Neural progenitor cell (in vitro differentiated cells): ENCODE results near the gene PARP14. TPM values are rescaled to one million over a fixed set of nuclear protein-coding genes. Genes with fewer than 3 reads are reported as not detected.

ENCODE experiments used
- DNase-seq: peaks from one replicate; pipeline ENCODE4 v3.0.0-alpha.2; 2016; ENCODE audit warnings: low spot score
- H2AFZ ChIP-seq: fragments of 200-600 bp; sonication (generic); replicated peaks from 2 replicates; pipeline ENCODE4 v1.6.1; 2016; ENCODE audit warnings: antibody characterized with exemption
- H3F3A ChIP-seq: fragments of 200-600 bp; sonication (generic); 2 replicates; pipeline ENCODE4 v1.6.1; 2016; ENCODE audit warnings: antibody characterized with exemption, low read depth
- H3K27ac ChIP-seq: fragments of 200-600 bp; sonication (generic); 2 replicates; pipeline ENCODE4 v1.5.1; 2016; ENCODE audit warnings: mild to moderate bottlenecking
- H3K27me3 ChIP-seq: fragments of 200-600 bp; sonication (generic); 2 replicates; pipeline ENCODE4 v1.6.1; 2016; ENCODE audit warnings: mild to moderate bottlenecking, moderate library complexity
- H3K36me3 ChIP-seq: fragments of 200-600 bp; sonication (generic); 2 replicates; pipeline ENCODE4 v1.5.1; 2016
- H3K4me1 ChIP-seq: fragments of 200-600 bp; sonication (generic); 2 replicates; pipeline ENCODE4 v1.6.1; 2016; ENCODE audit warnings: mixed run types
- H3K4me2 ChIP-seq: fragments of 200-600 bp; sonication (generic); 2 replicates; pipeline ENCODE4 v1.6.1; 2016
- H3K4me3 ChIP-seq: fragments of 200-600 bp; sonication (generic); 2 replicates; pipeline ENCODE4 v1.5.1; 2016
- H3K79me2 ChIP-seq: fragments of 200-600 bp; sonication (generic); 2 replicates; pipeline ENCODE4 v1.6.1; 2016; ENCODE audit warnings: low read depth
- H3K9ac ChIP-seq: fragments of 200-600 bp; sonication (generic); 2 replicates; pipeline ENCODE4 v1.6.1; 2016
- H3K9me3 ChIP-seq: fragments of 200-600 bp; sonication (generic); 2 replicates; pipeline ENCODE4 v1.5.1; 2016; ENCODE audit warnings: low read depth
- H4K20me1 ChIP-seq: fragments of 200-600 bp; sonication (generic); 2 replicates; pipeline ENCODE4 v1.6.1; 2016; ENCODE audit warnings: low read depth
- H3K27ac Mint-ChIP-seq: 3 replicates; pipeline ENCODE4 v1.8.0; 2021; ENCODE audit warnings: mixed read lengths
- H3K27me3 Mint-ChIP-seq: 2 replicates; pipeline ENCODE4 v1.8.0; 2022; ENCODE audit warnings: low read depth, mild to moderate bottlenecking, inconsistent platforms, moderate library complexity, mixed read lengths; ENCODE audit not compliant: insufficient read depth
- H3K36me3 Mint-ChIP-seq: 3 replicates; pipeline ENCODE4 v1.8.0; 2021; ENCODE audit warnings: mixed read lengths
- H3K4me1 Mint-ChIP-seq: 3 replicates; pipeline ENCODE4 v1.8.0; 2021; ENCODE audit warnings: mixed read lengths
- H3K4me3 Mint-ChIP-seq: 3 replicates; pipeline ENCODE4 v1.8.0; 2021; ENCODE audit warnings: mild to moderate bottlenecking, moderate library complexity, mixed read lengths
- H3K9me3 Mint-ChIP-seq: 3 replicates; pipeline ENCODE4 v1.8.0; 2020; ENCODE audit warnings: mixed read lengths
- CTCF ChIP-seq: fragments of 200-600 bp; sonication (generic); IDR thresholded peaks from 2 replicates; pipeline ENCODE4 v1.5.1; 2017; ENCODE audit warnings: antibody characterized with exemption, mild to moderate bottlenecking
- EZH2 ChIP-seq: fragments of 200-600 bp; sonication (generic); IDR thresholded peaks from 2 replicates; pipeline ENCODE4 v1.6.1; 2017; ENCODE audit warnings: antibody characterized with exemption, mild to moderate bottlenecking, moderate library complexity
- EZH2phosphoT487 ChIP-seq: fragments of 200-600 bp; sonication (generic); IDR thresholded peaks from 2 replicates; pipeline ENCODE4 v1.6.1; 2017; ENCODE audit warnings: antibody characterized with exemption
- total RNA-seq: library from RNA; depleted of rRNA; stranded (reverse); fragments of >200 nt; gene quantifications from 2 replicates; pipeline ENCODE4 v1.2.3, GENCODE V29; 2015; ENCODE audit warnings: low replicate concordance

The PARP14 gene
- total RNA-seq, 1 donor from 2014 or later: 6.1 TPM

GRCh38 chr3:122739172-122739571 is 58.5 kb downstream of the PARP14 start:
- Mint-ChIP-seq H3K36me3 (peaks cover 27% of the 10 kb centered on the region), H3K27ac (no peak overlapping the region), H3K27me3 (no peaks in the 10 kb centered on the region), H3K4me3 (no peak overlapping the region), H3K9me3 (no peaks in the 10 kb centered on the region), H3K4me1 (no peaks in the 10 kb centered on the region)
- Histone ChIP-seq H3K9ac (no peak overlapping the region), H3K36me3 (no peaks in the 10 kb centered on the region), H4K20me1 (no peaks in the 10 kb centered on the region), H3K4me1 (no peaks in the 10 kb centered on the region), H3K79me2 (no peaks in the 10 kb centered on the region), H3K4me2 (no peak overlapping the region), H3K4me3 (no peak overlapping the region), H3K27ac (no peak overlapping the region), H3K9me3 (no peaks in the 10 kb centered on the region), H3K27me3 (no peaks in the 10 kb centered on the region), H2AFZ (no peak overlapping the region), H3F3A (peaks cover 6% of the 10 kb centered on the region)
- DNase-seq: no peak
- TF ChIP-seq EZH2 (no peak), CTCF (no peak), EZH2phosphoT487 (no peak)

GRCh38 chr3:122742234-122742633 is 61.6 kb downstream of the PARP14 start:
- Histone ChIP-seq H3K9ac (no peak overlapping the region), H3K79me2 (no peaks in the 10 kb centered on the region), H3K4me1 (no peaks in the 10 kb centered on the region), H2AFZ (no peak overlapping the region), H3K4me2 (no peak overlapping the region), H3K36me3 (no peaks in the 10 kb centered on the region), H3K27ac (no peak overlapping the region), H3K9me3 (no peaks in the 10 kb centered on the region), H4K20me1 (no peaks in the 10 kb centered on the region), H3K4me3 (no peak overlapping the region), H3K27me3 (no peaks in the 10 kb centered on the region), H3F3A (peaks cover 6% of the 10 kb centered on the region)
- no peak for TF ChIP-seq EZH2
- no peak for TF ChIP-seq CTCF
- no peak for TF ChIP-seq EZH2phosphoT487
- Mint-ChIP-seq H3K4me3 (no peak overlapping the region), H3K27ac (no peak overlapping the region), H3K4me1 (no peaks in the 10 kb centered on the region), H3K36me3 (peaks cover 37% of the 10 kb centered on the region), H3K27me3 (no peaks in the 10 kb centered on the region), H3K9me3 (peaks cover 7% of the 10 kb centered on the region)
- no peak for DNase-seq

- no peak overlapping the region for H3K4me2 ChIP-seq
- no peak overlapping the region for H3K4me3 Mint-ChIP-seq
- no peaks in the 10 kb centered on the region for H3K4me1 Mint-ChIP-seq
- no peak overlapping the region for H3K27ac ChIP-seq
- H4K20me1 ChIP-seq: no peaks in the 10 kb centered on the region
- H3F3A ChIP-seq: peaks cover 6% of the 10 kb centered on the region
- H3K9ac ChIP-seq: no peak overlapping the region
- H2AFZ ChIP-seq: no peak overlapping the region
- peaks cover 11% of the 10 kb centered on the region for H3K9me3 Mint-ChIP-seq
- no peak overlapping the region for H3K4me3 ChIP-seq
- no peak for DNase-seq
- no peaks in the 10 kb centered on the region for H3K79me2 ChIP-seq
- H3K27me3 Mint-ChIP-seq: no peaks in the 10 kb centered on the region
- peaks cover 41% of the 10 kb centered on the region for H3K36me3 Mint-ChIP-seq
- no peaks in the 10 kb centered on the region for H3K4me1 ChIP-seq
- H3K36me3 ChIP-seq: peaks cover 4% of the 10 kb centered on the region
- TF ChIP-seq EZH2 (no peak), EZH2phosphoT487 (no peak), CTCF (no peak)
- no peak overlapping the region for H3K27ac Mint-ChIP-seq
- peaks cover 4% of the 10 kb centered on the region for H3K9me3 ChIP-seq
- H3K27me3 ChIP-seq: no peaks in the 10 kb centered on the region
These were observed 63.0 kb downstream of the PARP14 start for GRCh38 chr3:122743581-122744120.
